HCT116 (cell line): ENCODE results near the gene TCEA2. TPM values are rescaled to one million over a fixed set of nuclear protein-coding genes. Genes with fewer than 3 reads are reported as not detected.

Experiments used
- ATAC-seq: fragments of 200-7000 bp; cut with Tn5 transposase; 2 replicates; pipeline ENCODE4 v1.9.1; 2020; ENCODE audit warnings: mild to moderate bottlenecking, moderate library complexity
- BruUV-seq: library from RNA; stranded (reverse); fragments of 400-500 nt; replicated peaks from 2 replicates; lab custom pipeline; 2021; lab: Mats Ljungman, UMichigan
- CTCF ChIA-PET: fragments of 300-600 bp; sonication (Branson Sonifier 250); formaldehyde crosslinking; loops from one replicate; lab custom pipeline; 2021; ENCODE audit warnings: antibody characterized with exemption; lab: Charles Lee
- POLR2A ChIA-PET: fragments of 300-600, 350-600 bp; sonication (Branson Sonifier 250); formaldehyde crosslinking; loops from one replicate; lab custom pipeline; 2021; ENCODE audit warnings: antibody characterized with exemption; lab: Charles Lee
- RAD21 ChIA-PET, 2 experiments: fragments of 300-600 bp; sonication (Branson Sonifier 250); formaldehyde crosslinking; loops; one replicate each; lab custom pipeline; 2023; ENCODE audit warnings: low total read pairs in 2 of 2; ENCODE audit not compliant: uncharacterized antibody in 2 of 2, unreplicated experiment in 2 of 2, low non-redundant PET in 1 of 2; lab: Charles Lee
- DNase-seq: peaks from one replicate; pipeline ENCODE4 v3.0.0-alpha.2; 2010; ENCODE audit warnings: low read depth, low spot score
- H2AFZ ChIP-seq: fragments of 200-600 bp; shearing (Covaris generic), sonication (generic); 2 replicates; pipeline ENCODE4 v1.6.1; 2017; ENCODE audit warnings: low read depth, mixed run types, mixed read lengths, antibody characterized with exemption, low read length; ENCODE audit not compliant: poor library complexity, severe bottlenecking
- H3K27ac ChIP-seq: 2 replicates; pipeline ENCODE4 v1.5.1; 2012; ENCODE audit warnings: low read depth, low read length
- H3K27me3 ChIP-seq: fragments of 200-600 bp; sonication (generic); 2 replicates; pipeline ENCODE4 v1.6.1; 2016; ENCODE audit warnings: mixed run types, low read length, mixed read lengths; ENCODE audit not compliant: insufficient read depth
- H3K36me3 ChIP-seq, 2 experiments: fragments of 200-500 bp in 1 of 2; fragments of 200-600 bp in 1 of 2; sonication (Bioruptor generic) in 1 of 2; sonication (generic) in 1 of 2; 2 replicates each; pipeline versions ENCODE4 v1.5.1 to v1.6.1; 2014 to 2016; ENCODE audit warnings: low read length in 2 of 2, inconsistent platforms in 1 of 2, mixed read lengths in 1 of 2, mixed run types in 1 of 2; ENCODE audit not compliant: insufficient read depth in 2 of 2, control insufficient read depth in 1 of 2
- H3K4me1 ChIP-seq, 2 experiments: fragments of 200-600 bp in 1 of 2; sonication (generic) in 1 of 2; 2 replicates each; pipeline versions ENCODE4 v1.5.1 to v1.6.1; 2012 to 2017; ENCODE audit warnings: low read length in 2 of 2, inconsistent platforms in 1 of 2, mild to moderate bottlenecking in 1 of 2, mixed read lengths in 1 of 2, mixed run types in 1 of 2, moderate library complexity in 1 of 2; ENCODE audit not compliant: insufficient read depth in 2 of 2, control insufficient read depth in 1 of 2
- H3K4me2 ChIP-seq: fragments of 200-600 bp; sonication (generic); 2 replicates; pipeline ENCODE4 v1.6.1; 2017; ENCODE audit warnings: mixed run types, low read length, mixed read lengths
- H3K4me3 ChIP-seq, 2 experiments: fragments of 200-600 bp in 1 of 2; sonication (generic) in 1 of 2; replicated peaks in 1 of 2; 2 replicates each; pipeline ENCODE4 v1.5.1; 2011 to 2016; ENCODE audit warnings: low read length in 2 of 2, control low read depth in 1 of 2, low read depth in 1 of 2, mild to moderate bottlenecking in 1 of 2, mixed read lengths in 1 of 2, mixed run types in 1 of 2
- H3K79me2 ChIP-seq: fragments of 200-600 bp; sonication (generic); 2 replicates; pipeline ENCODE4 v1.6.1; 2017; ENCODE audit warnings: mild to moderate bottlenecking, mixed run types, low read length, moderate library complexity, mixed read lengths; ENCODE audit not compliant: insufficient read depth
- H3K9ac ChIP-seq: fragments of 200-600 bp; sonication (generic); 2 replicates; pipeline ENCODE4 v1.6.1; 2016; ENCODE audit warnings: low read length, mixed read lengths
- H3K9me2 ChIP-seq: fragments of 200-600 bp; sonication (generic), shearing (Covaris generic); 2 replicates; pipeline ENCODE4 v1.6.1; 2017; ENCODE audit warnings: mixed run types, mild to moderate bottlenecking, moderate library complexity; ENCODE audit not compliant: insufficient read depth
- H3K9me3 ChIP-seq, 2 experiments: fragments of 200-500 bp in 1 of 2; fragments of 200-600 bp in 1 of 2; sonication (Bioruptor generic) in 1 of 2; sonication (generic) in 1 of 2; 2 replicates each; pipeline ENCODE4 v1.6.1; 2014 to 2017; ENCODE audit warnings: low read length in 2 of 2, mixed read lengths in 2 of 2, inconsistent platforms in 1 of 2, low read depth in 1 of 2, mild to moderate bottlenecking in 1 of 2, mixed run types in 1 of 2, moderate library complexity in 1 of 2; ENCODE audit not compliant: control insufficient read depth in 1 of 2, insufficient read depth in 1 of 2
- H4K20me1 ChIP-seq: fragments of 200-600 bp; sonication (generic), shearing (Covaris generic); 2 replicates; pipeline ENCODE4 v1.6.1; 2017; ENCODE audit warnings: mixed run types, mild to moderate bottlenecking, moderate library complexity; ENCODE audit not compliant: insufficient read depth
- CEBPB ChIP-seq: IDR thresholded peaks from 2 replicates; pipeline ENCODE4 v1.6.1; 2012; ENCODE audit warnings: low read depth
- CTCF ChIP-seq, 3 experiments: fragments of 200-600 bp in 1 of 3; sonication (generic) in 1 of 3; IDR thresholded peaks in 2 of 3; conservative IDR thresholded peaks in 1 of 3; 2 replicates each; pipeline ENCODE4 v1.5.1; 2012 to 2017; ENCODE audit warnings: low read depth in 2 of 3, low read length in 2 of 3, antibody characterized with exemption in 1 of 3, borderline replicate concordance in 1 of 3, control low read depth in 1 of 3, mild to moderate bottlenecking in 1 of 3, mixed read lengths in 1 of 3, mixed run types in 1 of 3, moderate library complexity in 1 of 3; ENCODE audit not compliant: insufficient read depth in 1 of 3
- EGR1 ChIP-seq: IDR thresholded peaks from 2 replicates; pipeline ENCODE4 v1.6.1; 2012; ENCODE audit warnings: low read depth
- EZH2 ChIP-seq: fragments of 200-600 bp; sonication (generic); IDR thresholded peaks from 2 replicates; pipeline ENCODE4 v1.6.1; 2017; ENCODE audit warnings: antibody characterized with exemption, mixed run types
- EZH2phosphoT487 ChIP-seq: fragments of 200-600 bp; IDR thresholded peaks from 2 replicates; pipeline ENCODE4 v1.6.1; 2018; ENCODE audit warnings: antibody characterized with exemption, borderline replicate concordance
- FOSL1 ChIP-seq: IDR thresholded peaks from 2 replicates; pipeline ENCODE4 v1.6.1; 2012; ENCODE audit warnings: low read depth
- POLR2AphosphoS5 ChIP-seq: IDR thresholded peaks from 2 replicates; pipeline ENCODE4 v1.6.1; 2011; ENCODE audit warnings: mild to moderate bottlenecking, low read depth, low read length, moderate library complexity
- RAD21 ChIP-seq: IDR thresholded peaks from 2 replicates; pipeline ENCODE4 v1.6.1; 2012; ENCODE audit warnings: low read depth, mild to moderate bottlenecking
- SP1 ChIP-seq: IDR thresholded peaks from 2 replicates; pipeline ENCODE4 v1.6.1; 2012; ENCODE audit warnings: low read depth
- SRF ChIP-seq: IDR thresholded peaks from 2 replicates; pipeline ENCODE4 v1.6.1; 2012; ENCODE audit warnings: low read depth
- TCF7L2 ChIP-seq: IDR thresholded peaks from 2 replicates; pipeline ENCODE4 v1.7.0; 2011; ENCODE audit warnings: borderline replicate concordance, inconsistent platforms; ENCODE audit not compliant: insufficient read depth, insufficient read length; ENCODE audit errors: extremely low read depth
- YY1 ChIP-seq: IDR thresholded peaks from 2 replicates; pipeline ENCODE4 v1.6.1; 2011; ENCODE audit warnings: low read length, low read depth, moderate library complexity, mild to moderate bottlenecking; ENCODE audit not compliant: insufficient replicate concordance; ENCODE audit errors: extremely low read depth
- ZNF274 ChIP-seq: fragments of 200-500 bp; sonication (Bioruptor generic); IDR thresholded peaks from 2 replicates; pipeline ENCODE4 v1.6.1; 2014; ENCODE audit warnings: mild to moderate bottlenecking, low read depth, low read length, inconsistent platforms
- intact Hi-C: fragments of 100-400 bp; cut with micrococcal nuclease; formaldehyde crosslinking; loops from 2 replicates; pipeline ENCODE4 v1.10.0; 2022
- total RNA-seq: library from RNA; stranded (reverse); gene quantifications from one replicate; pipeline ENCODE4 v1.2.1, GENCODE V29; 2021; ENCODE audit not compliant: unreplicated experiment
- TF ChIP-seq, protein P1 (sequence below): IDR thresholded peaks from 2 replicates; pipeline ENCODE4 v1.6.1; 2012

TCEA2 gene
- total RNA-seq, 1 experiment from 2014 or later: 29.7 TPM

DNA sequence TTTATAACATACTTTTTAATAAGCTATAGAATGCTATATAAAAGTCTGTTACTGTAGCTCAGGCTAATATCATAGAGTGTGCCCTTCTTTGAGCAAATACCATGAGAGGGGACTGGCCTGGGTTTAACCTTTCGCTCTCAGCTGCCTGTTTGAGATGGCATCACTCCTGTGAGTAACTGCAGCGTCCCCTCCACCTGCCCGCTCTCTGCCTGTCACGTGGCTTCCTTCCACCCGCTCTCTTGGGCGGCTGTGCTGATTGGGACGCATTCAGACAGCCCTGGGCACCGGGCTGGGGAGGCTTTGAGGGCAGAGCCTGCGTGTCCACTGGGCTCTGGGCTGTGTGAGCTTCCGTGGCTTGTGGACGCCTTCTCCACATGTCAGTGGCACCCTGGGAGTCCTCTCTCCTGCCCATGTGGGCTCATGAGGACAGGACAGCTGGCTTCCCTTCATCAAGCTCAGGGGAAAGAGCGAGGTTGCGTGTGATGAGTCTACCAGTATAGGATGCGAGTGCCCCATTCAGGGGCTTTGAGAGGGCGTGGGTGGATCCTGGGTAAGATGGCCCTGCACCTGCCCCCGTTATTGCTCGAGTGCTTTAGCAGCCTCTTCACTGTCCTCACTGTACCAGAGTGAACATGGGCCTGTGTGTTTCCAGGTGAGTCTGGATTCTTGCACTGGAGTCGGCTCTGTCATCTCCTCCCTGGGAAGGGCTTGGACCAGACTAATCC, 37.7 kb upstream of the TCEA2 start:
- RAD21 ChIA-PET: no interaction called here
- Histone ChIP-seq H3K79me2 (no peaks in the 10 kb centered on the region), H3K4me3 (no peak overlapping the region), H3K36me3 (peaks cover 33 to 37% of the 10 kb centered on the region in 2 experiments), H3K27ac (no peak overlapping the region), H3K9me3 (no peaks in the 10 kb centered on the region), H3K9me2 (no peaks in the 10 kb centered on the region), H3K4me2 (no peak overlapping the region), H3K4me1 (no peaks in the 10 kb centered on the region), H3K27me3 (no peaks in the 10 kb centered on the region), H4K20me1 (no peaks in the 10 kb centered on the region), H2AFZ (no peak overlapping the region), H3K9ac (no peak overlapping the region)
- TF ChIP-seq SP1 (no peak), TCF7L2 (no peak), RAD21 (no peak), FOSL1 (no peak), EGR1 (no peak), YY1 (no peak), CTCF (IDR thresholded peaks at IDR 0.05 in 2 of 3, conservative IDR thresholded peaks at IDR 0.05 in 1 of 3; ENCODE audit: borderline replicate concordance in 1 of 3, insufficient read depth in 1 of 3, low read depth in 2 of 3, low read length in 2 of 3) (no peak), CEBPB (no peak), EZH2phosphoT487 (no peak), SRF (no peak), EZH2 (no peak), ZNF274 (no peak), POLR2AphosphoS5 (no peak)
- TF ChIP-seq, protein P1, sequence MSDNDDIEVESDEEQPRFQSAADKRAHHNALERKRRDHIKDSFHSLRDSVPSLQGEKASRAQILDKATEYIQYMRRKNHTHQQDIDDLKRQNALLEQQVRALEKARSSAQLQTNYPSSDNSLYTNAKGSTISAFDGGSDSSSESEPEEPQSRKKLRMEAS: no peak
- no TSS peak for BruUV-seq
- intact Hi-C loops: no loop called here
- POLR2A ChIA-PET: no interaction called here
- CTCF ChIA-PET: no interaction called here
- DNase-seq (no peak), ATAC-seq (no peak)
